OCI-LY3 (cell line): Measurements from ENCODE around the gene TRIM38.

ENCODE experiments used
- EZH2phosphoT487 ChIP-seq: fragments of 200-600 bp; shearing (Covaris generic); IDR thresholded peaks from 2 replicates; pipeline ENCODE4 v1.6.1; 2018; ENCODE audit warnings: antibody characterized with exemption, mixed run types, low read depth
- TF ChIP-seq, protein P1 (sequence below): fragments of 200-600, 300-600 bp; sonication (generic); IDR thresholded peaks from 2 replicates; pipeline ENCODE4 v1.5.1; 2014; ENCODE audit warnings: antibody characterized with exemption, low read length, low read depth

DNA sequence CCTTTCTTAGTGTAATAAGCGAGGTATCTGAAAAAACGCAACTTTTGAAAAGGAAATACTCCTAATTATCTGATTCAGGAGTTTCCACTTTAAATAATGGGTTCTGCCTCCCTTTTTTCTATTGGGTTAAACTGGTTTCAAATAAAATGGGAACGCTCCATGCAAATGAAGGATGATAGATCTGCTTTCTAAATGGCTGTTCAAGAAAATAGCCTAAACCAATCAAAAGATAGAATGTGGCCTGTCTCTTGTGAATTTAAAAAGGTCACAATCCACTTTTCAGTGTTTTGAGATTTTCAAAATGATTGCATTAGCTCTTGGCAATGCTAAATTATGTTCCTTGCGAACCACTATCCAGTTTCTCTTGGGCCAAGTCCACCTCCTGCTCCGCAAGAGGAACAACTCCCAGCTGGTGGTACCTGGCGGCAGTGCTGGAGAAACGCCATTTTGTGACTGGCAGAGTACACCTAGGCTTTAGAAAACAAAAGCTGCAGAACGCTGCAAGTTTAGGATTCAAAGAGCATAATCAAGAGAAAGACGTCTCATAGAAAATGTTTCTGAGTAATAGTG is 56.7 kb downstream of the TRIM38 start:
- TF ChIP-seq, protein P1, sequence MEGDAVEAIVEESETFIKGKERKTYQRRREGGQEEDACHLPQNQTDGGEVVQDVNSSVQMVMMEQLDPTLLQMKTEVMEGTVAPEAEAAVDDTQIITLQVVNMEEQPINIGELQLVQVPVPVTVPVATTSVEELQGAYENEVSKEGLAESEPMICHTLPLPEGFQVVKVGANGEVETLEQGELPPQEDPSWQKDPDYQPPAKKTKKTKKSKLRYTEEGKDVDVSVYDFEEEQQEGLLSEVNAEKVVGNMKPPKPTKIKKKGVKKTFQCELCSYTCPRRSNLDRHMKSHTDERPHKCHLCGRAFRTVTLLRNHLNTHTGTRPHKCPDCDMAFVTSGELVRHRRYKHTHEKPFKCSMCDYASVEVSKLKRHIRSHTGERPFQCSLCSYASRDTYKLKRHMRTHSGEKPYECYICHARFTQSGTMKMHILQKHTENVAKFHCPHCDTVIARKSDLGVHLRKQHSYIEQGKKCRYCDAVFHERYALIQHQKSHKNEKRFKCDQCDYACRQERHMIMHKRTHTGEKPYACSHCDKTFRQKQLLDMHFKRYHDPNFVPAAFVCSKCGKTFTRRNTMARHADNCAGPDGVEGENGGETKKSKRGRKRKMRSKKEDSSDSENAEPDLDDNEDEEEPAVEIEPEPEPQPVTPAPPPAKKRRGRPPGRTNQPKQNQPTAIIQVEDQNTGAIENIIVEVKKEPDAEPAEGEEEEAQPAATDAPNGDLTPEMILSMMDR, result no peak
- TF ChIP-seq EZH2phosphoT487, result no peak
